GM19193 (cell line): ENCODE data around the gene SBNO1.

ENCODE experiments used
- POLR2A ChIP-seq: IDR thresholded peaks from 4 replicates; pipeline ENCODE4 v1.6.1; 2011; ENCODE audit not compliant: insufficient read depth, insufficient read length; ENCODE audit errors: extremely low read depth

The SBNO1 gene

GRCh38 chr12:123354600-123354999, 10.0 kb downstream of the SBNO1 start:
- no peak for TF ChIP-seq POLR2A

GRCh38 chr12:123351349-123351748, 13.3 kb downstream of the SBNO1 start:
- no peak for TF ChIP-seq POLR2A

DNA sequence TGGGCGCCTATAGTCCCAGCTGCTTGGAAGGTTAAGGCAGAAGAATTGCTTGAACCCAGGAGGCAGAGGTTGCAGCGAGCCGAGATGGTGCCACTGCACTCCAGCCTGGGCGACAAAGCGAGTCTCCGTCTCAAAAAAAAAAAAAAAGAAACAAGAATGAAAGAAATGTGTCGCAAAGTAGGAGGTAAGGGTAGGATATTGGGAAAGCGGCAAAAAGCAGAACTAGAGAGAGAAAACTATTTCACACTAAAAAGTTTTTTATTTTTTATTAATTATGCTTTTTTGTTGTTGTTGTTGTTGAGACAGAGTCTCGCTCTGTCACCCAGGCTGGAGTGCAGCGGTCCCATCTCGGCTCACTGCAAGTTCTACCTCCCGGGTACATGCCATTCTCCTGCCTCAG, 17.7 kb downstream of the SBNO1 start:
- TF ChIP-seq POLR2A, result no peak

GRCh38 chr12:123344086-123344485, 20.6 kb downstream of the SBNO1 start:
- TF ChIP-seq POLR2A, result no peak

GRCh38 chr12:123337070-123337469, 27.6 kb downstream of the SBNO1 start:
- TF ChIP-seq POLR2A, result no peak

- TF ChIP-seq POLR2A, result no peak
These were observed 28.1 kb downstream of the SBNO1 start for GRCh38 chr12:123336530-123336929.

- no peak for TF ChIP-seq POLR2A
These were observed 29.2 kb downstream of the SBNO1 start for GRCh38 chr12:123335490-123335889.

DNA sequence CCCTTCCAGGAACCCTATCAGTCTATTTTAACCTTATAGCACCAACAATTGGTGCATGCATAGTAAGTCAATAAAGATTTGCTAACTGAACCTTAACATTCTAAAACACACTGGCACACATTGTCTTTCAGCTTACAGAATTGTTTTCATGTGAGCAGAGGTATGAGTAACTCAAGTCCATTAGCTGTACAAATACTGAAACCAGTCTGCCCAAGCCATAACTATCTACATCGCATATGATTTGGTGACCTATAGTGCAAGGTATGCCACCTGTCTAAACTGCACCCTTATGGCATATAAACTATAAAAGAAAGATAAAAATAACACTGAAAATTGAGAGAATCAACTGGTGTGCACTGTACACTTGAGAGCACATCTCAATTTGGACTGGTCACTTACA, 34.8 kb downstream of the SBNO1 start:
- no peak for TF ChIP-seq POLR2A

DNA sequence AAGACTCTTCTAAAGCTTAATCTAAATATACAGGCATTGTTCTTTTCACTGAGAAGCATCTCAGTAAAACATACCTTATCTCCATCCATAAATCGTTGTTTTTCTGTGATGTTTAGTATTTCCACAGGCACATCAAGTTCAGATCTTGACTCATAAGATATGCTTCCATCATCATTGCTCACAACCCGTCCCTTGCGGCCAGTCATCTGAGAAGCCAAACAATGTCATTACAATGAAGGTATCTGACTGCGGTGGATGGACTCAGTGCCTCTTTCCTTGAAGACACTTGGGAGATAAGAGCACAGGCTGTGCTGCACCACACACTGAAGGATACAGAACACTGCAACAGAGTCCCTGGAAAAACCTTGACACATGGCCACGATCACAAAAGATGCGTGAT, 44.8 kb downstream of the SBNO1 start:
- TF ChIP-seq POLR2A, result no peak

- no peak for TF ChIP-seq POLR2A
These were observed 45.4 kb downstream of the SBNO1 start for GRCh38 chr12:123319273-123319672.

DNA sequence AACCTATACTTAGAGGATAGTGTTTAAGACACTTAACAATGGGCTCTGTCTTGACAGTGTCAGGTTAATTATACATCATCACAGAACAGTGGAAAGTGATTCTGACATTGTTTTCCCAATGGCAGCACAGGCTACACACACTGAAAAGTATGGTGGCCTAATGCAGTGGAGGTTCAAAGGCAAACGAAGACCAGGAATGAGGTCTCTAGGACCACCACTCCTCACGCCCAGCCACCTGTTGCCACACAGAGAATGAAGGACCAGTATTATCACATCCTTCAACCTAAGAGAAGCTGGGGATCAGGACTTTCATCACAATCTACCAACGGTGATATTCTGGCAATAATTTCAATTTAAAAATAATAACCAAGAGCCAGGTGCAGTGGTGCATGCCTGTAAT, 58.4 kb downstream of the SBNO1 start:
- no peak for TF ChIP-seq POLR2A

GRCh38 chr12:123305136-123305535, 59.5 kb downstream of the SBNO1 start:
- TF ChIP-seq POLR2A, result no peak

- TF ChIP-seq POLR2A, result no peak
These were observed 71.4 kb downstream of the SBNO1 start for GRCh38 chr12:123293178-123293760.

DNA sequence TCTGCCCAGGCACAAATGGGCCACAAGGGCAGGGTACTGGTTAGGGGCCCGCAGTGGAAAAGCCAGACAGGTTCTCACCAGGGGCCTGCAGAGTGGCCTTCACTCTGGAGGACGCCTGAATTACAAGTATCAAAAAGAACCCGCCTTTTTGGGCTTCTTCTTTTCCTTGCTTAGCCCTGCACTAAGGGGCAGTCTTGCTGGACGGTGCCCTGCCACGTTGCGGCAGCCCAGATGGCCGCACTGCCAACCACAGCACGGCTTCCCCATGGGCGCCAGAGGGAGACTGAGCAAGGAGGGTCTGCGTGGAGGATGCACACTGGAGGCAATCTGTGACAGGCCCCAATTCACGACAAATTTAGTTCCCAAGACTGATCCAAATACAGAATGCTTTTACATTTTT, 74.7 kb downstream of the SBNO1 start:
- no peak for TF ChIP-seq POLR2A

GRCh38 chr12:123288751-123289346, 75.8 kb downstream of the SBNO1 start:
- TF ChIP-seq POLR2A, result no peak

GRCh38 chr12:123286652-123287373, 77.8 kb downstream of the SBNO1 start:
- no peak for TF ChIP-seq POLR2A
